Measurements from ENCODE around the gene PARP14.

DNA sequence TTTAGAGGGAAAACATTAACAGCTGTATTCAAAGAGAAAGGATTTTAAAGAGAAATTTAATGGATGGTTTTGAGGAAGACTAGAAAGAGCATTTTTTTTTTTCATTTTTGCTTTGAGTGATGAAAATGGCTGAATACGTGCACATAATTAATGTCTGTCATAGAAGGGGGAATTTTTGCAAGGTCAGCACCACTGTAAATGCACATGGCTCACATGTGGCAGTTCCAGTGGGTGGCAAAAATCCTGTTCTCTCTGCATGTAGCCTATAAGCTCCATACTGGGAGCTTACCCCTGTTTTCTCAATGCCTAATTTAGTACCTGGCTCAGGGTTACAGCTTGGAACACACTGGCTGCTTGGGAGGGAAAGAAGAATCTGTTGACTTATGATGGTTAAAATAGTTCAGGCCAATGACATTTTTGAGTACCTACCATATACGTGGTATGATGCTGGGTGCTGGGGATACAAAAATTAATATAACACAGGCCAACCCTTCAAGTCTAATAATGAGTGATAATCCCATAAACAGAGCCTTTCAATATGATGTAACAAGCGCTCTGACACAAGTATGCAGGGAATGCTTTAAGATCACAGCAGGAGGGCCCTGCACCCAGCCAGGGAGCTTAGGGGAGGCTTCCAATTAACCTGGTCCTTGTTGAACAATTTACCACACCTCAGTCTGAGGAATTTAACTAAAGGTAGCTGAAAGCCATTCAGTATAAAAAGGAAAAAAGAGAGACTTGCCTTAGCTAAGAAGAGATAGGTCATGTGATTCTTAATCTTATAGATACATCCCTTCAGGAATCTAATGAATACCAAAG is 80.0 kb downstream of the PARP14 start:
- TF ChIP-seq RAD21 (conservative IDR thresholded peaks at IDR 0.05) (no peak), EZH2 (IDR thresholded peaks at IDR 0.05; ENCODE audit: borderline replicate concordance, insufficient read depth, low read length, poor library complexity, severe bottlenecking) (no peak), TAF1 (IDR thresholded peaks at IDR 0.05; ENCODE audit: low read depth) (no peak), EP300 (conservative IDR thresholded peaks at IDR 0.05; ENCODE audit: poor library complexity, severe bottlenecking) (no peak), SMC3 (conservative IDR thresholded peaks at IDR 0.05; ENCODE audit: poor library complexity) (no peak)
- TF ChIP-seq, protein P1, sequence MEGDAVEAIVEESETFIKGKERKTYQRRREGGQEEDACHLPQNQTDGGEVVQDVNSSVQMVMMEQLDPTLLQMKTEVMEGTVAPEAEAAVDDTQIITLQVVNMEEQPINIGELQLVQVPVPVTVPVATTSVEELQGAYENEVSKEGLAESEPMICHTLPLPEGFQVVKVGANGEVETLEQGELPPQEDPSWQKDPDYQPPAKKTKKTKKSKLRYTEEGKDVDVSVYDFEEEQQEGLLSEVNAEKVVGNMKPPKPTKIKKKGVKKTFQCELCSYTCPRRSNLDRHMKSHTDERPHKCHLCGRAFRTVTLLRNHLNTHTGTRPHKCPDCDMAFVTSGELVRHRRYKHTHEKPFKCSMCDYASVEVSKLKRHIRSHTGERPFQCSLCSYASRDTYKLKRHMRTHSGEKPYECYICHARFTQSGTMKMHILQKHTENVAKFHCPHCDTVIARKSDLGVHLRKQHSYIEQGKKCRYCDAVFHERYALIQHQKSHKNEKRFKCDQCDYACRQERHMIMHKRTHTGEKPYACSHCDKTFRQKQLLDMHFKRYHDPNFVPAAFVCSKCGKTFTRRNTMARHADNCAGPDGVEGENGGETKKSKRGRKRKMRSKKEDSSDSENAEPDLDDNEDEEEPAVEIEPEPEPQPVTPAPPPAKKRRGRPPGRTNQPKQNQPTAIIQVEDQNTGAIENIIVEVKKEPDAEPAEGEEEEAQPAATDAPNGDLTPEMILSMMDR (IDR thresholded peaks at IDR 0.05; ENCODE audit: poor library complexity, severe bottlenecking): no peak

Measured in neural cell (in vitro differentiated cells).